IMR-90 (cell line): ENCODE data around the gene NACC2. TPM values are rescaled to one million over a fixed set of nuclear protein-coding genes. Genes with fewer than 3 reads are reported as not detected.

Experiments used
- ATAC-seq: fragments of 200-7000 bp; cut with Tn5 transposase; 2 replicates; pipeline ENCODE4 v1.9.1; 2020; ENCODE audit warnings: low read depth, mild to moderate bottlenecking, moderate library complexity
- BruUV-seq: library from RNA; stranded (reverse); fragments of 400-500 nt; replicated peaks from 2 replicates; lab custom pipeline; 2021; lab: Mats Ljungman, UMichigan
- CTCF ChIA-PET: fragments of 300-600 bp; formaldehyde crosslinking; extraction: SDS; loops from one replicate; lab custom pipeline; 2021; ENCODE audit warnings: antibody characterized with exemption; lab: Yijun Ruan, JAX
- POLR2A ChIA-PET: fragments of 300-600 bp; sonication (Branson Sonifier 250); formaldehyde crosslinking; loops from one replicate; lab custom pipeline; 2022; ENCODE audit warnings: antibody characterized with exemption; ENCODE audit not compliant: unreplicated experiment; lab: Charles Lee
- DNase-seq: peaks from one replicate; pipeline ENCODE4 v3.0.0; 2013
- H2AFZ ChIP-seq: replicated peaks from 2 replicates; pipeline ENCODE3; 2013; ENCODE audit warnings: low read length, mild to moderate bottlenecking; ENCODE audit not compliant: poor library complexity
- H2AK5ac ChIP-seq: 2 replicates; pipeline ENCODE4 v1.6.1; 2013; ENCODE audit warnings: low read depth, low read length, inconsistent platforms
- H2AK9ac ChIP-seq: replicated peaks from 2 replicates; pipeline ENCODE3; 2013; ENCODE audit warnings: mild to moderate bottlenecking, low read depth, low read length, moderate library complexity; ENCODE audit not compliant: poor library complexity
- H2BK120ac ChIP-seq: 2 replicates; pipeline ENCODE4 v1.6.1; 2013; ENCODE audit warnings: low read depth, low read length, inconsistent platforms
- H2BK15ac ChIP-seq: 3 replicates; pipeline ENCODE4 v1.6.1; 2013; ENCODE audit warnings: low read depth, low read length, inconsistent platforms
- H2BK20ac ChIP-seq: 2 replicates; pipeline ENCODE4 v1.6.1; 2013; ENCODE audit warnings: low read depth, mild to moderate bottlenecking, inconsistent platforms, low read length, moderate library complexity
- H2BK5ac ChIP-seq: 2 replicates; pipeline ENCODE4 v1.6.1; 2013; ENCODE audit warnings: mild to moderate bottlenecking, low read depth, low read length, inconsistent platforms; ENCODE audit not compliant: poor library complexity, severe bottlenecking
- H3K14ac ChIP-seq: replicated peaks from 2 replicates; pipeline ENCODE4 v1.6.1; 2013; ENCODE audit warnings: low read depth, low read length, inconsistent platforms
- H3K18ac ChIP-seq: 2 replicates; pipeline ENCODE4 v1.6.1; 2013; ENCODE audit warnings: low read depth, low read length, control low read depth
- H3K23ac ChIP-seq: 2 replicates; pipeline ENCODE4 v1.6.1; 2013; ENCODE audit warnings: low read depth, low read length, inconsistent platforms
- H3K27ac ChIP-seq: 2 replicates; pipeline ENCODE4 v1.5.1; 2013; ENCODE audit warnings: mild to moderate bottlenecking, control low read depth, low read length; ENCODE audit not compliant: insufficient read depth
- H3K27me3 ChIP-seq: 2 replicates; pipeline ENCODE4 v1.6.1; 2013; ENCODE audit warnings: low read length; ENCODE audit not compliant: control insufficient read depth, insufficient read depth
- H3K36me3 ChIP-seq: 2 replicates; pipeline ENCODE4 v1.6.1; 2013; ENCODE audit warnings: low read length, mixed read lengths; ENCODE audit not compliant: control insufficient read depth, insufficient read depth
- H3K4ac ChIP-seq: 2 replicates; pipeline ENCODE4 v1.6.1; 2013; ENCODE audit warnings: low read depth, low read length, inconsistent platforms
- H3K4me1 ChIP-seq: 2 replicates; pipeline ENCODE4 v1.6.1; 2013; ENCODE audit warnings: low read length, mixed read lengths; ENCODE audit not compliant: control insufficient read depth, insufficient read depth
- H3K4me2 ChIP-seq: 2 replicates; pipeline ENCODE4 v1.6.1; 2013; ENCODE audit warnings: low read depth, mild to moderate bottlenecking, control low read depth, low read length, moderate library complexity
- H3K4me3 ChIP-seq: 2 replicates; pipeline ENCODE4 v1.5.1; 2013; ENCODE audit warnings: low read depth, mild to moderate bottlenecking, control low read depth, low read length, moderate library complexity; ENCODE audit not compliant: insufficient read depth
- H3K56ac ChIP-seq: 2 replicates; pipeline ENCODE4 v1.6.1; 2013; ENCODE audit warnings: low read length, inconsistent platforms; ENCODE audit not compliant: insufficient read depth; ENCODE audit errors: extremely low read depth
- H3K79me1 ChIP-seq, 2 experiments: 2 replicates each; pipeline ENCODE4 v1.6.1; 2013; ENCODE audit warnings: low read length in 2 of 2, inconsistent platforms in 1 of 2, low read depth in 1 of 2
- H3K9ac ChIP-seq: 2 replicates; pipeline ENCODE4 v1.6.1; 2013; ENCODE audit warnings: low read depth, low read length, control low read depth
- H3K9me1 ChIP-seq: 2 replicates; pipeline ENCODE4 v1.6.1; 2013; ENCODE audit warnings: low read length, inconsistent platforms; ENCODE audit not compliant: insufficient read depth
- H3K9me3 ChIP-seq: 2 replicates; pipeline ENCODE4 v1.6.1; 2013; ENCODE audit warnings: low read length; ENCODE audit not compliant: control insufficient read depth, insufficient read depth
- H4K20me1 ChIP-seq: 2 replicates; pipeline ENCODE4 v1.6.1; 2013; ENCODE audit warnings: low read length, inconsistent platforms; ENCODE audit not compliant: insufficient read depth
- H4K5ac ChIP-seq: 2 replicates; pipeline ENCODE4 v1.6.1; 2013; ENCODE audit warnings: mild to moderate bottlenecking, low read depth, low read length, control low read depth
- H4K8ac ChIP-seq, 2 experiments: 2 replicates each; pipeline ENCODE4 v1.6.1; 2013; ENCODE audit warnings: low read depth in 2 of 2, low read length in 2 of 2, control low read depth in 1 of 2, inconsistent platforms in 1 of 2
- H4K91ac ChIP-seq: 2 replicates; pipeline ENCODE4 v1.6.1; 2013; ENCODE audit warnings: low read depth, low read length, inconsistent platforms; ENCODE audit not compliant: insufficient read depth
- BHLHE40 ChIP-seq: fragments of 150-350 bp; IDR thresholded peaks from 2 replicates; pipeline ENCODE4 v1.6.1; 2016; ENCODE audit warnings: mild to moderate bottlenecking, low read depth, low read length
- CEBPB ChIP-seq: IDR thresholded peaks from 2 replicates; pipeline ENCODE4 v1.6.1; 2012; ENCODE audit warnings: low read depth, low read length, improper control_type of control experiment
- CHD1 ChIP-seq: IDR thresholded peaks from 2 replicates; pipeline ENCODE4 v1.6.1; 2012; ENCODE audit warnings: low read depth, low read length, improper control_type of control experiment
- FOS ChIP-seq: fragments of 150-350 bp; IDR thresholded peaks from 2 replicates; pipeline ENCODE4 v1.6.1; 2016; ENCODE audit warnings: low read depth, low read length
- MAFK ChIP-seq: IDR thresholded peaks from 2 replicates; pipeline ENCODE4 v1.6.1; 2012; ENCODE audit warnings: low read depth, low read length, improper control_type of control experiment
- MAZ ChIP-seq: IDR thresholded peaks from 2 replicates; pipeline ENCODE4 v1.6.1; 2012; ENCODE audit warnings: low read depth, mild to moderate bottlenecking, low read length, improper control_type of control experiment, moderate library complexity, borderline replicate concordance
- MXI1 ChIP-seq: IDR thresholded peaks from 2 replicates; pipeline ENCODE4 v1.6.1; 2012; ENCODE audit warnings: low read depth, mild to moderate bottlenecking, low read length, moderate library complexity, borderline replicate concordance
- NFE2L2 ChIP-seq: fragments of 150-350 bp; IDR thresholded peaks from 2 replicates; pipeline ENCODE4 v1.6.1; 2016; ENCODE audit warnings: low read depth, mild to moderate bottlenecking, low read length
- POLR2A ChIP-seq: IDR thresholded peaks from 2 replicates; pipeline ENCODE4 v1.6.1; 2012; ENCODE audit warnings: mild to moderate bottlenecking, low read depth, low read length
- RAD21 ChIP-seq: IDR thresholded peaks from 2 replicates; pipeline ENCODE4 v1.6.1; 2012; ENCODE audit warnings: low read length, improper control_type of control experiment
- RFX5 ChIP-seq: IDR thresholded peaks from 2 replicates; pipeline ENCODE4 v1.8.0; 2012; ENCODE audit warnings: low read depth, mild to moderate bottlenecking, low read length, moderate library complexity
- USF2 ChIP-seq: fragments of 150-350 bp; IDR thresholded peaks from 2 replicates; pipeline ENCODE4 v1.6.1; 2017; ENCODE audit warnings: mild to moderate bottlenecking, antibody characterized with exemption, low read length, low read depth
- WGBS, 2 experiments: methylation state at CpG; one replicate each; pipeline versions ENCODE4 v1.1.5 to v1.1.7; 2013; ENCODE audit warnings: missing lambda C conversion rate in 2 of 2; ENCODE audit not compliant: insufficient read length in 1 of 2; ENCODE audit errors: extremely low coverage in 2 of 2; 5-methylcytosine and 5-hydroxymethylcytosine counted together
- dilution Hi-C: fragments of 300-500 bp; cut with HindIII; formaldehyde crosslinking; loops from one replicate; pipeline ENCODE4 v1.14.3; 2018; ENCODE audit warnings: low sequenced_read_pairs; ENCODE audit not compliant: unreplicated experiment
- in situ Hi-C: fragments of 300-500 bp; cut with MboI; formaldehyde crosslinking; loops from 3 replicates; pipeline ENCODE4 v1.14.3; 2019; ENCODE audit warnings: low sequenced_read_pairs, inconsistent platforms, mixed read lengths
- intact Hi-C: fragments of 100-400 bp; cut with micrococcal nuclease; formaldehyde crosslinking; loops from 2 replicates; pipeline ENCODE4 v1.10.0; 2022
- polyA plus RNA-seq, 3 experiments: library from polyadenylated mRNA; depleted of rRNA; stranded (reverse); fragments of >200 nt; gene quantifications; 2 replicates each; pipeline ENCODE4 v1.2.3, GENCODE V29; 2012; ENCODE audit warnings: low replicate concordance in 1 of 3
- total RNA-seq: library from RNA; depleted of rRNA; stranded (reverse); fragments of >200 nt; gene quantifications from 2 replicates; pipeline ENCODE4 v1.2.3, GENCODE V29; 2012

NACC2 gene
- total and polyA plus RNA-seq, 2 of the 4 experiments (the other 2 are of a cell fraction) = 7.9 to 19.0 TPM

DNA sequence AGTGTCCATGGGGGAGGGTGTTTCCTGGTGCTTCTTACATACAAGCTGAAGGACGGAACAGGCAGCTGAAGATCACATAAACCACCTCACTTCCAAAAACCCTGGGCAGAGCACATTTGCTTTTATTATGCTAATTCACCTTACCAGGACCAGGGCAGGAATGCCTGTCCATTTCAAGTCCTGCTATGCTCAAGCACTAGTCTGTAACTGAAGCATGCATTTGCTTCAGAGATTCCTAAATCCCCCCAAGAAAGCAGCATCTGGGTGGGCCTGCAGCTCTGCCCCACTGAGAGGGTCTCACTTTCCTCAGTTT is 9.4 kb upstream of the NACC2 start:
- no CpG with 5 or more reads among the region's 1 CpG for WGBS, 2 experiments
- H3K18ac ChIP-seq = no peak overlapping the region
- no peak overlapping the region for H3K27ac ChIP-seq
- no peaks in the 10 kb centered on the region; the same call in 1 of the 2 replicates for H4K20me1 ChIP-seq
- no peak overlapping the region for H3K4me2 ChIP-seq
- in situ Hi-C loops = no loop called here
- H2BK15ac ChIP-seq = no peak overlapping the region
- no peak overlapping the region for H4K8ac ChIP-seq
- H4K91ac ChIP-seq = no peak overlapping the region
- H2BK20ac ChIP-seq = no peak overlapping the region
- H3K79me1 ChIP-seq = no peaks in the 10 kb centered on the region
- no peak overlapping the region for H3K9ac ChIP-seq
- intact Hi-C loops = no loop called here
- no peaks in the 10 kb centered on the region for H3K9me3 ChIP-seq
- no peak overlapping the region for H2AK9ac ChIP-seq
- H2BK120ac ChIP-seq = no peak overlapping the region
- no peak overlapping the region for H2AK5ac ChIP-seq
- H2AFZ ChIP-seq = no peak overlapping the region
- DNase-seq = no peak
- POLR2A ChIA-PET = no interaction called here
- no peak overlapping the region for H3K23ac ChIP-seq
- dilution Hi-C loops = no loop called here
- no TSS peak for BruUV-seq
- H3K4me1 ChIP-seq = peaks cover 12% of the 10 kb centered on the region
- no peak overlapping the region for H2BK5ac ChIP-seq
- TF ChIP-seq CEBPB = no peak
- TF ChIP-seq FOS = no peak
- no peak for TF ChIP-seq BHLHE40
- TF ChIP-seq NFE2L2 = no peak
- TF ChIP-seq POLR2A = no peak
- no peak for TF ChIP-seq RFX5
- no peak for TF ChIP-seq USF2
- no peak for TF ChIP-seq MAFK
- no peak for TF ChIP-seq MAZ
- no peak for TF ChIP-seq RAD21
- no peak for TF ChIP-seq CHD1
- TF ChIP-seq MXI1 = no peak
- H3K14ac ChIP-seq = no peak overlapping the region
- H3K4me3 ChIP-seq = no peak overlapping the region
- CTCF ChIA-PET = no interaction called here
- H4K5ac ChIP-seq = no peak overlapping the region
- H3K27me3 ChIP-seq = no peaks in the 10 kb centered on the region
- H3K36me3 ChIP-seq = no peaks in the 10 kb centered on the region
- no peak for ATAC-seq
- no peak overlapping the region for H3K56ac ChIP-seq
- no peak overlapping the region for H3K4ac ChIP-seq
- peaks cover 11% of the 10 kb centered on the region for H3K9me1 ChIP-seq
